GM19324 (cell line): ENCODE measurements around the gene NUP210L.
"Not testable (repeated sequence)": the region's sequence is repeated elsewhere in the genome, so short reads cannot be mapped to it uniquely, and the experiment has no call there.

Experiments
- ATAC-seq: cut with Tn5 transposase; IDR thresholded peaks from one replicate; pipeline ENCODE4 v1.9.1; 2021; ENCODE audit warnings: mild to moderate bottlenecking, moderate library complexity; ENCODE audit not compliant: unreplicated experiment, low FRiP score

The NUP210L gene

DNA sequence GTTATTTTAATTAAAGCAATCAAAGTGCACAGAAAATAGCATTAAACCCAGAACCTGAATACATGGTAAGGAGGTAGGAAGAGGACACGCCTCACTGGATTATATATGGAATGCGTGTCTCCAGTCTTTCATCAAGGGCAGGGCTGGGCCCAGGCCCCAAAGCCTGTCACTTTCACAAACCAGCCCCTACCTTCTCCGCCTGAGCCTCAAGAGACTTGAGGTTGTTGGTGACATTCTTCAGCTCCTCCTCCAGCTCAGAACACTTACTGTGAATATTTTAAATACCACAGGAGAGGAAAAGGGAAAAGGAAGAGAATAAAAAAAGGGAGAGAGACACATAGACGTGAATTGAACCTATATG is 16.3 kb upstream of the NUP210L start:
- no peak for ATAC-seq

DNA sequence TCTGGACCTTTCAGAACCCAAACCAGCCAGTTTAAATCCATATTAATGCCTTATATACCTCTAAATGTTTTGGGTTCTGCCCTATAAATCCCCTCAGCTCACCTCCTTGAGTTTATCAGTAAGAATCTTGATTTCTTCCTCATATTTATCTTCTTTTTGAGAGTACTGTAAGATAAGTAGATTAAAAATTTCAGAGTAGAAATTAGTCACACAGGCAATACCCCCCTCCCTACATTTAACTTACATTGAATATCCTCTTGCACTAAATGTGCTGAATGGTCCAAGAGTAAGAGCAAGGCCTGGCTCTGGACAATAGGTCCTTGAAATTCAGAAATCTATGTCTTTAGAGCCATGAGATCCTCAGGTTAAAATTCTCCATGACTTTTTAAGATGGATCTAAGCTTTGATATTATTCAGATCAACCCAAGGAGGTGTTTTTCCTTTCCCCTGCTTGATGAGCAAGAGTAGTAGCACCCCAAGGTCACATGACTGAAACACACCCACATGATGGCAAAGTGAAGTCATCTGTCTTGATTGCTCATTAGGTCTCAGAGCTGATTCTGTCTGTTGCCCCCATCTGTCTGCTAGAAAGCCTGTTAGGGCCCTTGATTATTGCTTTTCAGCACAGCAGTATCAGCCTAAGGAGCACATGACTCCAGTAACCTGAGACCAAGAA is 15.8 kb upstream of the NUP210L start:
- ATAC-seq, result no peak

DNA sequence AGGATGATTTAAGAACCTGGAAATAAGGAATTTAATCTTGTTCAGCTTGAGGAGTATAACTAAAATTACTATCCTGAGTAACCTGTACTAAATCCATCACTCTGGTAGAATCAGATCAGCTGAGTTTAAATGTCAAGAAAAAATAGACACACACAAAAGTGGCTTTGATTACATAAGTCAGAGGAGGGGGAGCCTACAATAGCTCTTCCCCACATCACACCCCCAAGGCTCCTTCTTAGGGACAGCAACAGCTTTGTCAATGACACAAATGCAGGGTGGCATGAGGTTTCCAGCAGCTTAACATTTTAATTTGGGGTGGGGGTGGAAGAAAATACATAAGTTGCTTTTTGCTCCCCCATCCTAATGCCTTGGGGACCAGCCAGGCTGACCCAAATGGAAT is 12.6 kb upstream of the NUP210L start:
- ATAC-seq, result no peak

DNA sequence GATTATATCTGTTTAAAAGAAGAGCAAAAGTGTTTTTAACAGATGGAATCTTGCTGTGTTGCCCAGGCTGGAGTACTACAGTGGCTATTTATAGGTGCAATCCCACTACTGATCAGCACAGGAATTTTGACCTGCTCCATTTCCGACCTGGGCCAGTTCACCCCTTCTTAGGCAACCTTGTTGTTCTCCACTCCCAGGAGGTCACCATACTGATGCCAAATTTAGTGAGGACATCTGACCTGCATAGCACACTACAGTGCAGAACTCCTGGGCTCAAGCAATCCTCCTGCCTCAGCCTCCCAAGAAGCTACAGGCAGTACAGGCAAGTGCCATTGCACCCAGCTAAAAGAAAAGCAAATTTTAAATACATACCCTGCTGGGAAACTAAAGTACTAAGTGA is 11.3 kb upstream of the NUP210L start:
- no peak for ATAC-seq

GRCh38 chr1:154159554-154159953 is 4.7 kb upstream of the NUP210L start:
- ATAC-seq, result no peak

DNA sequence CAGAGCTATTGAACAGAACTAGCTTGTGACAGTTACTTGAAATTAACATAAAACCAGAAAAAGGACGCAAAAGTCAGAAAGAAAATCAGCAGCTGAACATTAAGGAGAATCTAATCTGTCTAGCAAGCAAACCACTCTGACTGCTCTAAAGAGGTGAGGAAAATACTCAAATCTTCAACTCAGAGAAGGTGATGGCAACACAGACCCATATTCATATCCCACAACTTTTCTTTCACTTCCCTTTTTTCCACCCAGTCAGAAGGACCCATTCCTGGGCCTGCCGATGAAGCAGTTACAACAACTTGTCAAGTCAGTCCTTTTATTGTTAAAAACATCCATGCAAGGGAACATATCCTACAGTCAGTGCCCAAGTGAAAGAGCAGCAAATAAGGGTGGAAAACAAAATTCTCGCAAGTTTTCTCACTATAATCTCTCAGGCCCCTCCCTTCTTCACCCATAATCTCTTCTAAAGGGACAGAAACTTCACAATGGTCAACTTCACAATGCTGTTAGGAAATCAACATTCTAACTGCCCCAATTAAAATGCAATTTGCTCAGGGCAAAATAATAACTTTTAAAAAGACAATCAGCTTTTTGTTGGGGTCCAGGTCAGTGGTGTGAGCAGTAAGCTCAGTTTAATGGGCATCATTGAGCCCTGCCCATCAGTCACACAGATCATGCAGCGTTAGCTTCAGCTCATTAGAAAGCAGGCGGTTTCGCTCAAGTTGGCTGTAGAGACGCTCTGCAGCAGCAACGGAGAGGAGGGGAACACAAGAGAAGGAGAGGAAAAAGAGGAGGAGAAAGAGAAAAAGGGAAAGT is 3.6 kb upstream of the NUP210L start:
- ATAC-seq, result no peak

DNA sequence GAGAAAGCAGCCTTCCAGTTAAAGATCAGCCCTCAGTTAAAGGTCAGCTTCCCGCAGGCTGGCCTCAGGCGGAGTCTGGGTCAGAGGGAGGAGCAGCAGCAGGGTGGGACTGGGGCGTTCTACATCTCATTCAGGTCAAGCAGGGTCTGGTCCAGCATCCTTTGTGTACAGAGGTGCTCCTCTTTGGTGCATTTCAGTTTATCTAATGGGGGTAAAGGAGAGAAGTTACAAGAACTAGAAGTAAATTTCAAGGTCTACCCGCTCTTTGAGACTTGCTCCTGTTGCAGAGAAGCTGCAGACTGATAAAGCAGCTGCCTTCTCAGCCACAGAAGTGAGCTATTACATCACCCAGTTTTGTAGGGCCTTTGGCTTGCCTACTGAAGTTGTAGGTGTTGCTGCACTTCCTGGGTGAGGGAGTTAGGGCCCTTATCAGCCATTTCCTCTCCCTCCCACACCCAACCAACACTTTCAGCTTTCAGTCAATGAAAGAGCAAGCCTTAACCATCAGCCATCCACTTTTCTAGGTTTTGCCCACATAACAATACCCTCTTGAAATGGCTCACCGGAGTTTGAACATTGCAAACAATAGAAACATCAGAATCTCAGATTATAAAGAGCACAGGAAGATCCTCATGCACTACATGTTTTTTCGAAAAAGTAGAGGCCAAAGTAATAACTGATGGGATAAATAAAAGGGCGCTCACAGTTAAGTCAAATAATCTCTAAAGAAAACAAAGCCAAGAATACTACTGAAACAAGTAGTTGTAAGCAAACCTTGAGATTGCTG is 2.8 kb upstream of the NUP210L start:
- peak; percentile 72 for ATAC-seq

DNA sequence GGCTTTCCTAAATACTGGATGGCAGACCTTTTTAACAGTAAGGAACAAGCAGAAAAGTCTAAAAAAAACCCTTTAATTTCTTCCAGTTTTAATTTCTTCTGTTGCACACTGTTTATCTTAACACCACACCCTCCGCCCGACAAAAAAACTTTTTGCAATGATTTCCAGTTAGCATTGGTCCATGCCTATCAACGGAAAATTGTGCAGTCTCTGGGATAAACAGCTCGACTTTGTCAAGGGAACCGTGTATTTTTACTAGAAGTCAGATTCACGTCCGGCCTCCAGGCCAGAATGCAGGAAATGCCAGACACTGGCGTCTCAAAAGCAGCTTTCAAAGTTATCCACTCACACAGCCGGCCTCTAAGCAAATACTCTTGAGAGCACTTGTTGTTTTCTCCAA is 378 bp upstream of the NUP210L start:
- ATAC-seq, result no peak

DNA sequence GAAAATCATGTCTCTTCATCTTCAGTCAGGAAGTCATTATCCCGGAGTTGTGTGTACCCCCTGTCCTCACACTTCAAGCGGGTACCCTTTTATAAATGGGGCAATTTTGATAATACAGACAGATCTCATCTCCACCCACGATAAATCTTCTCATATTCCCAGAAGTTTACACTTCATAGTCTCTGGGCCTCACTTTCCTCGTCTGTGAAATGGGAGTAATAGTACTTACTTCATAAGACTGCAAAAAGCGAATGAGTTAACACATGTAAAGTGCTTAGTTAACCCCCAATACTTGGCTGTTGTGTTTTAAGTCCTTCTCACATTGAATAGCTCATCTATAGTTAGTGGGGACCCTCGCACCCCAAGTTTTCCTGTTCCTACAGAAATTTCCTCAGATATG is 820 bp downstream of the NUP210L start:
- no peak for ATAC-seq

- no peak for ATAC-seq
These were observed 3.6 kb downstream of the NUP210L start for GRCh38 chr1:154151311-154151710.

DNA sequence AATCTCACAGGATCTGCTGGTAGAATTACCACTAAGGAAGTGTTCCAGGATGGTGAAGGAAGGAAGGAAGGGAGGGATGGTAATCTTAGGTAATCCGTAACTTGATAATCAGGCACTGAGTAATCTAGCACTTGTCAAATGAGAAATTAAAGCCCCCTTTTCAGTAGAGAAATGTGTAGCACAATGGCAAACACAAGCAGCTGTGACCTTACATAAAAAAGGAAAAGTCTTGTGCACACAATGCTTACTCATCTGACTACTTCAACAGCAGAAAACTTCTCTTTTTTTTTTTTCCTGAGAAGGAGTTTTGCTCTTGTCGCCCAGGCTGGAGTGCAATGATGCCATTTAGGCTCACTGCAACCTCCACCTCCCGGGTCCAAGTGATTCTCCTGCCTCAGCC is 6.1 kb downstream of the NUP210L start:
- ATAC-seq, result no peak

DNA sequence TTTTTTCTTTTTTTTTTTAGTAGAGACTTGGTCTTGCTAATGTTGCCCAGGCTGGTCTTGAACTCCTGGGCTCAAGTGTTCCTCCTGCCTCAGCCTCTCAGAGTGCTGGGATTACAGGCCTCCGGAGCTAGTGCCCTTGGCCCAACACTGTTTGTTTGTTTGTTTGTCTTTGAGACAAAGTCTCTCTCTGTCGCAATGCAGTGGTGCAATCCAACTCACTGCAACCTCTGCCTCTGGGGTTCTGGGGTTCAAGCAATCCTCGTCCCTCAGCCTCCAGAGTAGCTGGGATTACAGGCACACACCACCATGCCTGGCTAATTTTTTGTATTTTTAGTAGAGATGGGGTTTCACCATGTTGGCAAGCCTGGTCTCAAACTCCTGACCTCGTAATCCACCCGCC is 7.4 kb downstream of the NUP210L start:
- not testable (repeated sequence) for ATAC-seq

DNA sequence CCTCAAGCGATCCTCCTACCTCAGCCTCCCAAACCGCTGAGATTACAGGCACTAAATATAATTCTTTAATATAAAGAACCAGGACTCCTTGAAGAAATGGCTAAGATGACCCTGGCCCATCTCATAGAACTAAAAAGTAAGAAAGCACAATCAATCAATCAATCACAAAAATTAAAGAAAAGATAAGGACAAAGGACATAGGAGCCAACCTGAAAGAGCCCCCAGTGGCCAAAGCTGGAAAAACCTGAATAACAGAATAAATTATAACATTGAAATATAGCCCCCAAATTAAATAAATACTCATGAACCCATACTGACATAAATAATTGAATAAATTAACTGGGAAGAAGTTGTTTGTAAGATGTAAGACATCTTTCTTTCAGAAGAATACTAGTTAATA is 8.9 kb downstream of the NUP210L start:
- no peak for ATAC-seq

DNA sequence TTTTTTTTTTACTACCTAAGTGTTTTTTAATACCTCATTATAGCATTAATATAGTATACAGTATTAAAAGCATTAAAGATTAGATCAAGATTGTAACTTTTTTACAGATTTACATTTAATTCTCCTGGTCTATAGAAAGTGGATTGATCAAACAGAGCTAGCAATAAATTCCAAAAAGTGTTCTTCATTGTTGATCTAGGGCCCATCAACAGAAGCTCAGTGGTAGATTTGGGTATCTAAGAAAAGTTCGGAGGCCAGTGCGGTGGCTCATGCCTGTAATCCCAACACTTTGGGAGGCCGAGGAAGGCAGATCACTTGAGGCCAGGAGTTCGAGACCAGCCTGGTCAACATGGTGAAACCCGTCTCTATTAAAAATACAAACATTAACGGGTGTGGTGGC is 12.5 kb downstream of the NUP210L start:
- no peak for ATAC-seq

- ATAC-seq, result no peak
These were observed 13.6 kb downstream of the NUP210L start for GRCh38 chr1:154141240-154141639.

- no peak for ATAC-seq
These were observed 17.0 kb downstream of the NUP210L start for GRCh38 chr1:154137888-154138287.

DNA sequence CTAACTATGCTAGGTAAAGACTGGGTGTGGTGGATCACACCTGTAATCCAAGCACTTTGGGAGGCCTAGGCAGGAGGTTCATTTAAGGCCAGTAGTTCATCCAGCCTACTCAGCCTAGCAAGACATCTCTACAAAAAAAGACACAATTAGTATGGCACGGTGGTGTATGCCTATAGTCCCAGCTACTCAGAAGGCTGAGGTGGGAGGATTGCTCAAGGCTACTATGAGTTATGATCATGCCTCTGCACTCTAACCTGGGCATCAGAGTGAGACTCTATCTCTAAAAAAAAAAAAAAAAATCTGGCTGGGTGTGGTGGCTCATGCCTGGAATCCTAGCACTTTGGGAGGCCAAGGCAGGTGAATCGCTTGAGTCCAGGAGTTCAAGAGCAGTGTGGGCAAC is 21.6 kb downstream of the NUP210L start:
- ATAC-seq, result no peak

- no peak for ATAC-seq
These were observed 25.4 kb downstream of the NUP210L start for GRCh38 chr1:154129391-154129970.

GRCh38 chr1:154123205-154123604 is 31.7 kb downstream of the NUP210L start:
- ATAC-seq, result not testable (repeated sequence)

GRCh38 chr1:154117642-154118041 is 37.2 kb downstream of the NUP210L start:
- no peak for ATAC-seq

- ATAC-seq, result no peak
These were observed 39.7 kb downstream of the NUP210L start for GRCh38 chr1:154115180-154115579.
